ENCODE data around the gene PALD1. TPM values are rescaled to one million over a fixed set of nuclear protein-coding genes. Genes with fewer than 3 reads are reported as not detected.
A peak's percentile ranks its signal among the peaks of the same experiment; 100 is the strongest.

Gene PALD1
- total and polyA plus RNA-seq, 2 of the 13 experiments (the other 11 are each of a cell fraction or from before 2014, with no cell fraction given), result 0.07 to 0.09 TPM

- TF ChIP-seq SKIL (CRISPR knock-in tag; IDR thresholded peaks at IDR 0.05; ENCODE audit: borderline replicate concordance) (peak; percentile 78; the same call in 1 of the 2 replicates), RXRA (CRISPR knock-in tag; IDR thresholded peaks at IDR 0.05) (peak; percentile 66; the same call in 1 of the 2 replicates), GFI1 (CRISPR knock-in tag; IDR thresholded peaks at IDR 0.05; ENCODE audit: borderline replicate concordance) (peak; percentile 88), NFKBIZ (CRISPR knock-in tag; IDR thresholded peaks at IDR 0.05) (peak; percentile 46; the same call in 1 of the 2 replicates), SALL1 (CRISPR knock-in tag; IDR thresholded peaks at IDR 0.05) (peak; percentile 42; the same call in 1 of the 2 replicates), SIX4 (CRISPR knock-in tag; IDR thresholded peaks at IDR 0.05) (peak; percentile 52; the same call in 1 of the 2 replicates), TCF7 (IDR thresholded peaks at IDR 0.05; ENCODE audit: low read depth) (peak; percentile 89), TCF12 (IDR thresholded peaks at IDR 0.05) (no peak), TCF12 (CRISPR knock-in tag; IDR thresholded peaks at IDR 0.05) (0 out of 2 replicates have a peak, but pooled peaks have one; percentile 17), ZNF629 (CRISPR knock-in tag; conservative IDR thresholded peaks at IDR 0.05) (no peak), ZNF710 (CRISPR knock-in tag; IDR thresholded peaks at IDR 0.05; ENCODE audit: borderline replicate concordance) (peak; percentile 17; the same call in 1 of the 2 replicates), CREM (IDR thresholded peaks at IDR 0.05) (peak; percentile 61; the same call in 1 of the 2 replicates), CREM (CRISPR knock-in tag; IDR thresholded peaks at IDR 0.05) (no peak), SOX5 (CRISPR knock-in tag; IDR thresholded peaks at IDR 0.05; ENCODE audit: borderline replicate concordance) (peak; percentile 48; the same call in 1 of the 2 replicates), ZNF331 (CRISPR knock-in tag; IDR thresholded peaks at IDR 0.05) (0 out of 2 replicates have a peak, but pooled peaks have one; percentile 27), HIVEP1 (CRISPR knock-in tag; IDR thresholded peaks at IDR 0.05) (no peak), FOXK1 (CRISPR knock-in tag; IDR thresholded peaks at IDR 0.05; ENCODE audit: borderline replicate concordance, low read depth) (0 out of 2 replicates have a peak, but pooled peaks have one; percentile 28), PATZ1 (CRISPR knock-in tag; IDR thresholded peaks at IDR 0.05) (peak; percentile 67; the same call in 1 of the 2 replicates), NFAT5 (CRISPR knock-in tag; IDR thresholded peaks at IDR 0.05) (no peak)
Measured at GRCh38 chr10:70442332-70442988, 36.1 kb upstream of the PALD1 start (continued).

All from HepG2 (cell line).